ENCODE measurements around the gene KLHL33.

DNA sequence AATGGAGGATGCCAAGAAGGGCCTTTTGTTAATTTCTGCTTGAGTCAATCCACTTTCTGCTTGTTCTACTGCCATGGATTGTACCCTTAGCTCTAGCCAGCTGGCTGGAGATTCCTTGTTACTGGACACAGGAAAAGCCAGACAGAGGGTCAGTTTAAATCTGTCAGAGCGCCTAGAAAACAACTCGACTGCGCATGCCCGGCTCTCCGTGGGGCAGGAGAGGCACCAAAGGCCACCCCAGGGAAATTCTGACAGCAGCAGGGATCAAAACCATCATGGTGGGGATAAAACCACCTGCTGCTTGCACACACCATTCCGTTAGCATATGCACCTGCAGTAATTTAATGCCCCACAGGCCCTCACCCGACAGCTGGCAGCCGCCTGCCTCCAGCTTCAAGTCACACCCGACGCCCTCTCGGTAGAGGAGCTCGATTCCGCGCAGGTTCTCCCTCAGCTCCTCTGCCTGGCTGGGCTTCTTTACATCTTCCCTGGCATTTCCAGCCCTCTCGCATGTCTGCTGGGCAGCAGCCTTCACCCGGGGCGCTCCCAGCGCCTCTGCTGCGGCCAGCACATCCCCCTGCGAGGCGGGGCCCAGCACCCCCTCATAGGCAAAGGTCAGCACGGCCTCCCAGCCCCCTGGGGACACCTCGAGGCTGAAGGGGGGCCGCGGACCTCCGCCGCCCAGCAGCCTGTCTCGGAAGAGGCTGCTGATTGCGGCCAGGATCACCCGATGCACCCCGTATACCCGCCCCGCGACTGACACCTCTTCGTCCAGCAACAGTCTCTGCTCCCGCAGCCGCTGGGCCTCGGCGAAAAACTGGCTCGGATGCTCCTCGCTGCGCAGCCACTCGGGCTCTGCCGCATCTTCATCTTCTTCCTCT lies 1.0 kb downstream of the KLHL33 start:
- no peak for TF ChIP-seq POLR2AphosphoS5 (IDR thresholded peaks at IDR 0.05; ENCODE audit: low read depth, low read length)
- no peak for TF ChIP-seq TAF1 (IDR thresholded peaks at IDR 0.05; ENCODE audit: borderline replicate concordance, insufficient read depth, low read length)
- no peak for TF ChIP-seq REST (IDR thresholded peaks at IDR 0.05; ENCODE audit: insufficient read depth in 1 of 2, low read depth in 2 of 2, low read length in 2 of 2)

Measured in PFSK-1 (cell line).